ENCODE results near the gene PRKCH.

DNA sequence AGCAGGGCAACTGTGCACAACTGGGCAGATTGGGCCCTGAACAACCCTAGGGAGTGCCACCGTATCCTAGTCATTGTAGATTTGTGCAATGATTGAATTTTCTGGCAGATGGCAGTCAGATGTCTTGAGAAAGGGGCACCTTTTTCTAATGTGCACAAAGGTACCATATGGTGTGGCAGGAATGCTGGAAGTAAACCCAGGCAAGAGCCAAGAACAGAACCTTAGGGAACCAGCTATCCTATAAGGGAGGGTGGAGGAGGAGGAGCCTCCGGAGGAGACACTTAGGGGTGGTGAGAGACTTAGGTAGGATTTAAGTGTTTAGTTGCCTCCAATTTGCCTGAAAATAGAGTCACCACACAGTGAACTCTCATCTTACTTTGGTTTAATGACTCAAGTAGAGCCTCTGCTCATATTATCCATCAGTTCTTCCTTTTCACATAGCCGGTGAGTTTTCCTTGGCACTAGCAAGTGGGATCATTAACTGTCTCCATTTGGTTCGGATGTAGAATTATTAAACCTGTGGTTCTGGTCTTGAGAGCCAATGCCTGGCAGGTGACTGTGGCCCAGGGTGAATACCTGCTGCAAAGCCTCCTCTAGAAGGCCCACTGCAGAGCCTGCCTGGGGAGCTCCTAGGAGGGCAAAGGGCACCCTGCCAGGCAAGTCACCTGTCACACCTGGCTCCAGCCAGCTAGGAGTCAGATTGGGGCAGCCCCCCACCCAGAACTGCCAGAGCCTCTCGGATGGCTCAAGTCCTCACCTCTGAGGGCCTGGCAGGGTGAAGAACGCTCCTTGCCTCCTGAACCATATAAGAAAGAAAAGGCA lies 189.6 kb downstream of the PRKCH start:
- TF ChIP-seq, protein P1, sequence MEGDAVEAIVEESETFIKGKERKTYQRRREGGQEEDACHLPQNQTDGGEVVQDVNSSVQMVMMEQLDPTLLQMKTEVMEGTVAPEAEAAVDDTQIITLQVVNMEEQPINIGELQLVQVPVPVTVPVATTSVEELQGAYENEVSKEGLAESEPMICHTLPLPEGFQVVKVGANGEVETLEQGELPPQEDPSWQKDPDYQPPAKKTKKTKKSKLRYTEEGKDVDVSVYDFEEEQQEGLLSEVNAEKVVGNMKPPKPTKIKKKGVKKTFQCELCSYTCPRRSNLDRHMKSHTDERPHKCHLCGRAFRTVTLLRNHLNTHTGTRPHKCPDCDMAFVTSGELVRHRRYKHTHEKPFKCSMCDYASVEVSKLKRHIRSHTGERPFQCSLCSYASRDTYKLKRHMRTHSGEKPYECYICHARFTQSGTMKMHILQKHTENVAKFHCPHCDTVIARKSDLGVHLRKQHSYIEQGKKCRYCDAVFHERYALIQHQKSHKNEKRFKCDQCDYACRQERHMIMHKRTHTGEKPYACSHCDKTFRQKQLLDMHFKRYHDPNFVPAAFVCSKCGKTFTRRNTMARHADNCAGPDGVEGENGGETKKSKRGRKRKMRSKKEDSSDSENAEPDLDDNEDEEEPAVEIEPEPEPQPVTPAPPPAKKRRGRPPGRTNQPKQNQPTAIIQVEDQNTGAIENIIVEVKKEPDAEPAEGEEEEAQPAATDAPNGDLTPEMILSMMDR (tag by site-specific recombination; IDR thresholded peaks at IDR 0.05) = no peak
- no peak for TF ChIP-seq ZBTB20 (tag by site-specific recombination; IDR thresholded peaks at IDR 0.05)
- TF ChIP-seq ZNF624 (tag by site-specific recombination; IDR thresholded peaks at IDR 0.05) = no peak
- no peak for TF ChIP-seq ZNF423 (tag by site-specific recombination; IDR thresholded peaks at IDR 0.05)
- no peak for TF ChIP-seq ZBTB7A (tag by site-specific recombination; IDR thresholded peaks at IDR 0.05; ENCODE audit: low read depth)
- no peak for TF ChIP-seq SP2 (tag by site-specific recombination; IDR thresholded peaks at IDR 0.05)
- no peak for TF ChIP-seq KLF10 (tag by site-specific recombination; IDR thresholded peaks at IDR 0.05)
- no peak for TF ChIP-seq ZNF768 (tag by site-specific recombination; IDR thresholded peaks at IDR 0.05)
- no peak for TF ChIP-seq ZNF580 (tag by site-specific recombination; IDR thresholded peaks at IDR 0.05)
- no peak for TF ChIP-seq TCF7L2 (IDR thresholded peaks at IDR 0.05; ENCODE audit: borderline replicate concordance, low read depth, low read length)
- TF ChIP-seq ZFP41 (tag by site-specific recombination; IDR thresholded peaks at IDR 0.05; ENCODE audit: borderline replicate concordance) = no peak
- no peak for TF ChIP-seq ZNF335 (tag by site-specific recombination; conservative IDR thresholded peaks at IDR 0.05)
- no peak for TF ChIP-seq ZNF211 (tag by site-specific recombination; IDR thresholded peaks at IDR 0.05; ENCODE audit: low read depth)
